BJ (cell line): ENCODE results near the gene CCDC71L. TPM values are rescaled to one million over a fixed set of nuclear protein-coding genes. Genes with fewer than 3 reads are reported as not detected.

Experiments
- CTCF ChIA-PET: fragments of 350-600 bp; formaldehyde crosslinking; extraction: SDS; loops from one replicate; lab custom pipeline; 2021; ENCODE audit warnings: antibody characterized with exemption, inconsistent platforms; lab: Yijun Ruan, JAX
- POLR2A ChIA-PET: fragments of 300-600 bp; sonication (Branson Sonifier 250); formaldehyde crosslinking; extraction: SDS; loops from one replicate; lab custom pipeline; 2021; ENCODE audit warnings: antibody characterized with exemption; lab: Charles Lee
- DNase-seq: peaks from one replicate; pipeline ENCODE4 v3.0.0-alpha.2; 2011; ENCODE audit warnings: low read depth
- H3K27me3 ChIP-seq: 2 replicates; pipeline ENCODE4 v1.6.0; 2011; ENCODE audit warnings: low read length; ENCODE audit not compliant: control insufficient read depth, insufficient read depth
- H3K36me3 ChIP-seq: 2 replicates; pipeline ENCODE4 v1.5.1; 2011; ENCODE audit warnings: low read length; ENCODE audit not compliant: control insufficient read depth, insufficient read depth
- H3K4me3 ChIP-seq: 2 replicates; pipeline ENCODE4 v1.5.1; 2011; ENCODE audit warnings: low read depth, mild to moderate bottlenecking, control low read depth, low read length
- polyA plus RNA-seq: library from polyadenylated mRNA; depleted of rRNA; stranded (reverse); fragments of >200 nt; gene quantifications from 2 replicates; pipeline ENCODE4 v1.2.3, GENCODE V29; 2011
- TF ChIP-seq, protein P1 (sequence below): IDR thresholded peaks from 2 replicates; pipeline ENCODE4 v1.5.1; 2011; ENCODE audit warnings: low read depth, mild to moderate bottlenecking, control low read depth, inconsistent platforms, low read length, moderate library complexity; ENCODE audit not compliant: insufficient read depth

Gene CCDC71L
- polyA plus RNA-seq, 1 experiment = 39.3 TPM

GRCh38 chr7:106652092-106652491 is 8.9 kb downstream of the CCDC71L start:
- H3K36me3 ChIP-seq = no peaks in the 10 kb centered on the region
- no peak overlapping the region for H3K4me3 ChIP-seq
- no peaks in the 10 kb centered on the region for H3K27me3 ChIP-seq
- TF ChIP-seq, protein P1, sequence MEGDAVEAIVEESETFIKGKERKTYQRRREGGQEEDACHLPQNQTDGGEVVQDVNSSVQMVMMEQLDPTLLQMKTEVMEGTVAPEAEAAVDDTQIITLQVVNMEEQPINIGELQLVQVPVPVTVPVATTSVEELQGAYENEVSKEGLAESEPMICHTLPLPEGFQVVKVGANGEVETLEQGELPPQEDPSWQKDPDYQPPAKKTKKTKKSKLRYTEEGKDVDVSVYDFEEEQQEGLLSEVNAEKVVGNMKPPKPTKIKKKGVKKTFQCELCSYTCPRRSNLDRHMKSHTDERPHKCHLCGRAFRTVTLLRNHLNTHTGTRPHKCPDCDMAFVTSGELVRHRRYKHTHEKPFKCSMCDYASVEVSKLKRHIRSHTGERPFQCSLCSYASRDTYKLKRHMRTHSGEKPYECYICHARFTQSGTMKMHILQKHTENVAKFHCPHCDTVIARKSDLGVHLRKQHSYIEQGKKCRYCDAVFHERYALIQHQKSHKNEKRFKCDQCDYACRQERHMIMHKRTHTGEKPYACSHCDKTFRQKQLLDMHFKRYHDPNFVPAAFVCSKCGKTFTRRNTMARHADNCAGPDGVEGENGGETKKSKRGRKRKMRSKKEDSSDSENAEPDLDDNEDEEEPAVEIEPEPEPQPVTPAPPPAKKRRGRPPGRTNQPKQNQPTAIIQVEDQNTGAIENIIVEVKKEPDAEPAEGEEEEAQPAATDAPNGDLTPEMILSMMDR = no peak
- POLR2A ChIA-PET = no interaction called here
- CTCF ChIA-PET = interaction anchor here (0.6 to 1.1 kb wide), 2 partner anchors 9 to 913 kb away, joined by 3 read pairs; no protein-coding TSS in a partner anchor
- no peak for DNase-seq

DNA sequence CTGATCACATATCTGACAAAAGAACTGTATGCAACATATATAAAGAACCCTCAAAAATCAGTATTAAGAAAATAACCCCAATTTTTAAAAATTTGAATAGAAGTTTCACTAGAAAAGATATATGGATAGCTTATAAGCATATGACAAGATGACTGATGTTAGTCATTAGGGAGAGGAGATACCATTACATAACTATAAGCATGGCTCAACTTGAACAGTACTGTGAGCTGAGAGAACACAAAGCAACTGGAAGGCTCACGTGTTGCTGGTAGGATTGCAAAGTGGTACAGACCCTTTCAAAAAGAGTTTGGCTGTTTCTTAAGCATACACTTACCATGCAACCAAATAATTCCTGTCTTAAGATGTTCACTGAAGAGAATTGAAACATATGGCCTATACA is 14.7 kb downstream of the CCDC71L start:
- CTCF ChIA-PET = interaction anchor here (1.2 kb wide), 1 partner anchor 104 kb away, joined by 4 read pairs; no protein-coding TSS in a partner anchor

GRCh38 chr7:106644999-106645398 is 16.0 kb downstream of the CCDC71L start:
- Histone ChIP-seq H3K27me3 (no peaks in the 10 kb centered on the region), H3K36me3 (no peaks in the 10 kb centered on the region), H3K4me3 (no peak overlapping the region)
- TF ChIP-seq, protein P1 = no peak
- CTCF ChIA-PET = no interaction called here
- POLR2A ChIA-PET = no interaction called here
- no peak for DNase-seq

More for the DNA sequence above, 14.7 kb downstream of the CCDC71L start:
- TF ChIP-seq, protein P1 = no peak
- H3K36me3 ChIP-seq = no peaks in the 10 kb centered on the region
- no peak overlapping the region for H3K4me3 ChIP-seq
- no peak for DNase-seq
- H3K27me3 ChIP-seq = no peaks in the 10 kb centered on the region
- POLR2A ChIA-PET = no interaction called here

- H3K4me3 ChIP-seq = no peak overlapping the region
- ChIA-PET POLR2A (interaction anchor here (0.6 to 0.7 kb wide), 2 partner anchors 14 to 161 kb away, joined by 3 to 5 read pairs; no protein-coding TSS in a partner anchor), CTCF (interaction anchor here (0.5 to 1.9 kb wide), 5 partner anchors 9 to 549 kb away, joined by 3 to 5 read pairs (median 4); partner anchors contain the start of gene CCDC71L)
- TF ChIP-seq, protein P1 = no peak
- H3K36me3 ChIP-seq = no peaks in the 10 kb centered on the region
- no peak for DNase-seq
- H3K27me3 ChIP-seq = no peaks in the 10 kb centered on the region
These were observed 17.6 kb downstream of the CCDC71L start for GRCh38 chr7:106643216-106644000.

DNA sequence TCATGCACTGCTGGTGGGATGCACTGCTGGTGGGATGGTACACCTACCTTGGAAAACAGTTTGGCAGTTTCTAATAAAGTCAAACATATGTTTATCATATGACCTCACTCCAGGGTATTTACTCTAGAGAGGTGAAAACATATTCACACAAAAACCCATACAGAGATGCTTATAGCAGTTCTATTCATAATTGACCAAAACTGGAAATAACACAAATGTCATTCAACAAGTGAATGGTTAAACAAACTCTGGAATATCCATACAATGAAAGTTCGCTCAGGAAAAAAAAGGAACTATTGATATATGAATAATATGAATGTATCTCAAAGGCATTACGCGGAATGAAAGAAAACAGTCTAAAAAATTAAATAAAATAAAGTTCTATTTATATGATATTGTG is 19.5 kb downstream of the CCDC71L start:
- ChIA-PET POLR2A (no interaction called here), CTCF (interaction anchor here (0.7 kb wide), 1 partner anchor 18 kb away, joined by 3 read pairs; no protein-coding TSS in a partner anchor)
- Histone ChIP-seq H3K36me3 (no peaks in the 10 kb centered on the region), H3K4me3 (no peak overlapping the region), H3K27me3 (no peaks in the 10 kb centered on the region)
- TF ChIP-seq, protein P1 = no peak
- DNase-seq = no peak
